ENCODE measurements around the gene LRRN1. TPM values are rescaled to one million over a fixed set of nuclear protein-coding genes. Genes with fewer than 3 reads are reported as not detected.

Gene LRRN1
- total RNA-seq, 1 donor from 2014 or later, result 85.2 TPM

DNA sequence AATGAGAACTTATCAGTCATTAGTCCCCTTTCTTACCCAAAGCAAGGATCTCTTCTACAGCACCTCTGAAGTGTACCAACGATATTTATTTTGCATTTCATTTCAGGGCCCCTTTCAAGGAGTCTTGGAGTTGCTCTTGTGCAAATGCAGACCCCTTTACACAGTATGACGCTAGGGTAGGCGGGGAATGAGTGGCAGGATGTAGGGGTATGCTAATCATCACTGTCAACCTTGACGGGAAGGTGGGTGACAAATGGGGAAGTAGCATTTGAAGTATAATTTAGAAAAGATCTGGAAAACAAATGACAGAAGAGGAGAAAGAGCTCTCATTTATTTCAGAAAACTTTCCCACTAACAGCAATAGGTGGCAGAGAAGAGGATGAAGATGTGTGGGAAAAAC lies 94.4 kb downstream of the LRRN1 start:
- Mint-ChIP-seq H3K4me3 (no peak overlapping the region), H3K27me3 (ENCODE audit: low read depth) (no peaks in the 10 kb centered on the region), H3K9me3 (peaks cover 3% of the 10 kb centered on the region), H3K27ac (ENCODE audit: unreplicated experiment) (no peak overlapping the region), H3K36me3 (ENCODE audit: low read depth) (peaks cover 13% of the 10 kb centered on the region), H3K4me1 (no peaks in the 10 kb centered on the region)
- no peak for DNase-seq (ENCODE audit: low read depth, low spot score)
- TF ChIP-seq CTCF (conservative IDR thresholded peaks at IDR 0.05), result no peak

Data from neural crest cell (in vitro differentiated cells).